Measurements from ENCODE around the gene MLLT1.

Gene MLLT1

DNA sequence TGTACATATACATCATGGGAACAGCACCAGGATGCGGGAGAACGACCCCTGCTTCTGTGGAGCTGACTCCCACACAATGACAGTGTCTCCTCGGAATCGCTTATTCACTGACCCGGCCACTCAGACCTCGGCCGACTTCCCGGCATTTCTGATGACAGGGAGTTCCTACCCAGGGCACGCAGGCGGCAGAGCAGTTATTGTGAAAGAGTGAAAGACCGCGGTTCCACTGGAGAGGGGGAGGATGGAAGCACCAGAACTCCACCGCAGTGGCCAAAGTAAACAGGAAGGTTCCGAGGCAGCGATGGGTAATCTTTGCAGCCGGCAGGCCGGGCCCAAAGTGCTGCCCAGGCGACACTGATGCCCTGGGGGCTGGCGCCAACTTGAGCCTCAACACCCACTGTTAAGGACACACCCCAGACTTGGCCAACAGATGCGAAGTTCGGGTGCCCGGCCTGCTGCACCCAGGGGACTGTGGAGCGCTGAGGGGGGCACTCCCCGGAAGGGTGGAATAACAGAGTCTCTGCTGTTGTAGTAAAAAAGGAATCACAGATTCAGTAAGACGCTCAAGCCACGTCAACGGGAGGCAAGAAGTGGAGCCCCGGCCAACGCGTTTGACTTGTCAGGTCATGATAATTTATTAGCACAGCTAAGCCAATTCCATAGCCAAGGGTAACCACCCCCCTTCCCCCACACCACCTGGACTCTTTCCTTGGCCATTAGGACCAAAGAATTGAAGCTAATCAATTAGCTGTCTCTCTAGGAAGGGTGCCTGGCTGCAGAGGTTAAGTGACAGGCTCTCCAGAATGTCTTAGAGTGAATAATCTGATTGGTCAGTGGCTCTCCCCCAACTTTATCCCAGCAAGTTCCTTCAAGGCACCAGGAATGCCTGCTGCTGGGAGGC lies 5.8 kb downstream of the MLLT1 start:
- peak; percentile 66 for DNase-seq

DNA sequence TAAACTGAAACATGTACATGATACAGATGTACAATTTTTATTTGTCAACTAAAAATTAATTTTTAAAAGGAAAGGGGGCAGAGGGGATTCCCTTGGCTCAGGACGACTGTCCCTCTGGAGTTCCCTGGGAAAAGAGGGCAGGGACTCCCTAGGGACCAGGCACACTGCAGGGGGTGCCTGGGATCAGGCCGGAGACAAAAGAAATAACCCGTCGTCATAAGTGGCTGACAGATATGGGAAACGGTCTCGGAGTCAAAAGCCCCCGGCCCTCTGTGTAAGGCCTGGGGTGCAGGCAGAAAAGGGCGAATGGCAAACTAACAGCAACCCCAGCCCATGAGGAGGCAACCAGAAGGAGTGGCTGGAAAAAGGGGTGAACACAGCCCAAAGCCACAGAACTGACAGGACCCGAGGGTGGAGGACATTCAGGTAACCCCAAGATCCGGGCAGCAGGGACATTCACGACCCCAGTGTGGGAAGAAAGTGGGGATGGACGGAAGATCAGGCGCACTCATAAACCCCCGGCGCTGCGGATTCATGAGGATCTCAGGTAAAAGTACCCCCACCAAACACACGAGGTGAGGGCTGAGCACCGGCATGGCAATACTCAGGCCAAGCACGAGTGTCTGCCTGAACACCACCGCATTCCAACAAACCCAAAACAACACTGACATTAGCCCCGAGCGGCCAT lies 6.7 kb downstream of the MLLT1 start:
- no peak for DNase-seq

DNA sequence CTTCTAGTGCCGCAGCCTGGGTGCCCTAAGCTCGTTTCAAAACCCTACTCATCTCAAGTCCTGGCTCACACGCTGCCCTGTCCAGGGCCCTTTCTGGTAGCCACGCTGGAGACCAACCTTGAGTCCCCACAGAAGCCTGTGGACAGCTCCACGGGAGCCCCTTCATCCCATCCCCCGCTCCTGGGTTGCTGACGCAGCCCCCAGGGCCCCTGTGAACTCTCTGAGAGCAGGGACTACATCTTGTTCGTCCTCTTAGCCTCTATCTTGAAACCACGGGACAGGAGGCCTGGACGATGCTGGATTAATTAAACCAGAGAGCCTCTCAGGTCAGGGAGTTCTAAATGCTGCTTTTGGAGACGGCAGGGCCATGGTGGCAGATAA lies 7.4 kb downstream of the MLLT1 start:
- DNase-seq = no peak

DNA sequence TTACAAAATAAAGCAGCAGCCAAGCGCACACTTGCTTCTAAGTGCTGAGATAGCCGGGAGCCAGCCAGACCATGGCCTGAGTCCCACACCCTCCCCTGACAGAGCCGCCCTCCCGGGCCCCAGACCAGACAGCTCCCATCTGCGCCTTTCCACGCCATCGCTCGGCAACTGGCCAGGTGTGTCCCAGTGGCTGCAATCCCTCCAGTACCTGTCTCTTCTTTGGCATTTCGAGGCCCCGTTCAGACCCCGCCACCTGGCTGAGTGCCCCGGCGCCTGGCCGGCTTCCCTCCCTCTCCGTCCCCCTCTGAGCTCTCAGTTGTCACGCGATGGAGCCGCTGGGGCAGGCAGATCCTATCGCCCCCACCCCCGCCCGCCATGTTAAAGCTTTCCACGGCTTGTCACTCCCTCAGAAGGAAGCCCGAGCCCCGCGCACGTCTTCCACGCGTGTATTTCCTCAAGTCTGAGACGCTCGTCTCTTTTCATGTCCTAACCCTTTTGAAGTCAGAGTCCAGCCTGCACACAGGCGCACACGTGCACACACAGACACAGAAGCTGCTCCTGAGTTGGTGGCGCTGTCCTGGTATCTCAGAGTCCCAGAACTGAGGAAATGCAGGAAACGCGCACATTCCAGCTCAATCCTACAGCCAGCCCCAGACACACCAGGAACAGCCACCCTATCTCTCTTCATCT lies 7.9 kb downstream of the MLLT1 start:
- peak; percentile 71 for DNase-seq

DNA sequence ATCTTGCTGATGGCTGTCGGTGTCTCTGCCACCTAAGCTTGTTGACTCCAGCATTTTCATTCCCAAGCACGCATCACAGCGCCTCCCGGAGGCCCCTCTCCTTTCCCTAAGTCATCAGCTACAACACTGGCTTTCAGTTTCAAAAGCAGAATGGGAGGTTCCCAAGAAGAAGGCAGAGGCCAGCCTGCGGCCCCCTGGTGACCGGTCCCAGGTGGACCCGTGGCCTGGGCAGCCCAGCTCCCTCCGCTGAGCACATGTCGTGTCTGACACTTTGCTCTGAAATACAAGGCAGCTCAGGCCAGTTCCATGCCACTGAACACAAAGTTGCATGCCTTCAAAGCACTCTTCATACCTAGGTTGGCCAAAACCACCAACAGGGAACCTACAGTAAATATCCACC lies 8.5 kb downstream of the MLLT1 start:
- DNase-seq = no peak

DNA sequence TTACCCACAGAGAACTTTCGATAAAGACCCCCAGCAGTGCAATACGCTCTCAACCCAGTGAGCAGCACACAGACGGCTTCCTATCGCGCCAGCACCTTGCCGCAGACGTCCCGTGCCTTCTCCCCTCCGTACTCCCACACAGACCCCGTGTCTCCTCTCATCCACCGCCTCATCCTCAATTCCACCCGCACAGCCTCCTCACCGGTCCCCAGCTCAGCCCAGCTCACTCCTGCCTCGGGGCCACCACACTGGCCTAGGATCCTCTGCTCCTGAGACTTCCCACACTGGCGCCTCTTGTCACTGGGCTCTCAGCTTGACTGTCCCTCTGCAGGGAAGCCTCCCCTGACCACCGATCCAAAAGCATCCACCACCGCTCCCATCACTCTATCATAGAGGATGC lies 9.0 kb downstream of the MLLT1 start:
- DNase-seq = no peak

DNA sequence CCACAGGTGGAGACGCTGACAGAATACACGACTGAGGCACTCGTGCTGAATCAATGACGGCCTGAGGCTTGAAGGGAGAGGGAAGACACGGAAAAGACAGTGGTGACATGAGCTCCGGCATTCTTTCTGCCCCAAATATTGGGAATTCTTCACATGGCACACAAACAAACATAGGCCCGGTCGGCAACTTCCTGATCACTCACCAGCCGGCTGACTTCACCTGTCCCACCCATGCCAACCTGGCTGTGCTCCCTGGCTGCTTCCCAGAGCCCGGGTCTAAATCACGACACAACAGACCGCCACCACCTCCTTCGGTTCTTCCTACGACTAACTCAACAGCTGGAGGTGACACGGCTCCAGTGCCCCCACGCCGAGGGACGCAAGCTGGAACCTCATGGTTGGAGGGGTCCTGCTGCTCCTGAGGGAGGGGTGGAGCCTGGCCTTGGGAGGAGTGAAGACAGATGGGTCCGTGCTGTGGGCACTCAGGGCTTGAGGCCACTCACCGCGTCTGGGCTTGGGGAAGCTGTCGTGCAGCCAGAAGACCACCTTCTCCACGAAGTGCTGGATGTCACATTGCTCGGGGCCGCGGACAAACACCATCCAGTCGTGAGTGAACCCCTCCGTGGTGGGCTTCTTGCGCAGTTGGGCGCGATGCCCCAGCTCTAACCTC lies 9.6 kb downstream of the MLLT1 start:
- no peak for DNase-seq

DNA sequence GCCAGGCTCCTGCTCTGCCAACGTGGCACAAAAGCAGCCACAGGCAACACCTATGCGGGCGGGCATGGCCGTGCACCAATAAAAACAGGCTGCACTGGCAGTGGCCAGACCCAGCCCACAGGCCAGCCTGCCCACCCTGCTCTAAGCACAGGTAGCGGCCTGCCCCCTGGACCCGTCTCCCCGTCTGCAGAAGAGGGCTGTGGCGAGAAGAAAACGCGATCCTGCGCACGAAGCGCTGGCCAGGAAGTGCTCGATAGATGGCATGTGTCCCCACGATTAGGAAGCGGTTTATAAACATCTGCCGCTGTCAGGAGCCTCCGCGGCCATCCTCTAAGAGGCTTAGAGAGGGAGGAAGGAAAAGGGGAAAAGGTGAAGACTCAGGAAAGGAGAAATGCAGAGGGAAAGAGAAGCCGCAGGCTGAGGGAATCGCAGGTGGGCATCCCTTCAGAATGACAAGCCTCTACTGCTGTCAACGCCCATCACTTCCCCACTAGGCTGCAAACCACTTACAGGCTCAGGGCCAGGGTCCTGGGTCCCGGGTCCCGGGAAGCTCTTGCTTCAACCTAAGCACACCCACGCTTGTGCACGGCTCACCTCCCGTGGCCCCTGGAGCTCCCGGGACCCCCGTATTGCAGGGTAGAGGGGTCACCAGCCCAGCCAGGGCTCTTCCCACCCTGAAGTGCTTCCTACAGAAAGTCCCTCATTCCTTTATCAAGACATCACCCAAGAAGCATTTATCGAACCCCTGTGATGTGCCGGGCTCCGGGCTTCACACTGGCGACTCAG lies 10.5 kb downstream of the MLLT1 start:
- DNase-seq = no peak

DNA sequence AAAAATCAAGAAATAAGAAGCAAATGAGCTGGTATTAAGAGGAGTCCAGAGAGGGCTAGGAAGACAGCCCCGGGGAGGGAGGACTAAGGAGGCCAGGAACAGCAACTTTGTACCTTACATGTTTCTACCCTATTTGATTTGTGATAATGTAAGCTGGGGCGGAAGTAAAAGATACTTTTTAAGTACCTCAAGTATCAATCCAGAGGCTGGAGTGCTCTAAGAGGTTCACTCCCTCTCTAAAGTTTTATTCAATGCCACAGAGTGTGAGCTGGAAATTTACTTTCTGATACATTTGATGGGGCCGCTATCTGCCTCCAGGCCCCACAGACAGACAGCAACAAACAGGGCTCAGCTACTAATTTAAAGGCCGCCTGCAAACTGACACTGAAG lies 11.4 kb downstream of the MLLT1 start:
- no peak for DNase-seq

DNA sequence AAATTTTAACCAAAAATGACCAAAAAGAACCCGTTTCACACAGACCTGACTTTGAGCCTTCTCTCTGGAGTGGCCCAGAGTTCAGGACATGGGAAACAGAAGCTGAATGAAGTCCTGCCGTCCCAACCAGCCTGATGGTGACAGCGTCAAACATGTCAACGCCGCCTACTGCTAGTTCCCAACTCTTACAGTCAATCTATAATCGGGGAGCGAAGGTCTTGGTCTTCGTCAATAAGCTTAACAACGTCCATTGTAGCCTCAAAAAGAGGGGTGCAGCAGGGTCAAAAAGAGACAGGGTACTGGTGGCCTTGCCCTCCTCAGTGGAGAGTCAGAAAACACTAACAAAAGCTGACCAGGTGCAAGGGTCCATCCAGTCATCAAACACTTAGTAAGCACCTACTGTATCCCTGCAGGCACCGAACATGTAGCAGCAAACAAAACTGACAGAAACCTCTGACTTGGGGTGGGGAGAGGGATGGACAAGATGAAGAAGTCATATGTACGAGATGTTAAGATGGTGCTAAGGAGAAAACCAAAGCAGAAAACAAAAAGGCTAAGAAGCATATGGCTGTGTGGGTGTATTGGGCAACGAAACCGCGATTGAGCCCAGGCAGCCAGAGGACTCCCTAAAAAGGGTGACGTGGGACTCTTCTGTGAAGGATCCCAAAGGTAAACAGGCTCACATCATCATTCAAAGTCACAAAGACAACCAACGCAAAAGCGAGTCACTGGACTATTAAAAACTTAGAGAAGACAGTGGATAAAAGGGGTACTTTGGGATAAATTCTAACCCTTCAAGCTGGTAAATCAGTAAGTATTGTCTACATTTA lies 12.0 kb downstream of the MLLT1 start:
- DNase-seq = no peak

DNA sequence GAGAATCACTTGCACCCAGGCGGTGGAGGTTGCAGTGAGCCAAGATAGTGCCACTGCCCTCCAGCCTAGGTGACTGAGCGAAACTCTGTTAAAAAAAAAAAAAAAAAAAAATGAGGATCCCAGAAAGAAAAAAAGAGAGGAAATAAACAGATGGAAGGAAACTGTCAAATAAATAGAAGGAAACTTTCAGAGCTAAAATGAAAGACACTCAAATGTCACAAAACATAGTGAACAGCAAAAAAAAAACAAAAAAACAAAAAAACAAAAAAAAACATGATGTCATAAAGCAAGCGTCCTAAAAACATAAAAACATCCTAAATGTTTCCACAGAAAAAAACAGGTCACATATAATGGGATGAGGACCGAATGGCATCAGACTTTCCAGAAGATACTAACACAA lies 15.0 kb downstream of the MLLT1 start:
- no peak for DNase-seq

DNA sequence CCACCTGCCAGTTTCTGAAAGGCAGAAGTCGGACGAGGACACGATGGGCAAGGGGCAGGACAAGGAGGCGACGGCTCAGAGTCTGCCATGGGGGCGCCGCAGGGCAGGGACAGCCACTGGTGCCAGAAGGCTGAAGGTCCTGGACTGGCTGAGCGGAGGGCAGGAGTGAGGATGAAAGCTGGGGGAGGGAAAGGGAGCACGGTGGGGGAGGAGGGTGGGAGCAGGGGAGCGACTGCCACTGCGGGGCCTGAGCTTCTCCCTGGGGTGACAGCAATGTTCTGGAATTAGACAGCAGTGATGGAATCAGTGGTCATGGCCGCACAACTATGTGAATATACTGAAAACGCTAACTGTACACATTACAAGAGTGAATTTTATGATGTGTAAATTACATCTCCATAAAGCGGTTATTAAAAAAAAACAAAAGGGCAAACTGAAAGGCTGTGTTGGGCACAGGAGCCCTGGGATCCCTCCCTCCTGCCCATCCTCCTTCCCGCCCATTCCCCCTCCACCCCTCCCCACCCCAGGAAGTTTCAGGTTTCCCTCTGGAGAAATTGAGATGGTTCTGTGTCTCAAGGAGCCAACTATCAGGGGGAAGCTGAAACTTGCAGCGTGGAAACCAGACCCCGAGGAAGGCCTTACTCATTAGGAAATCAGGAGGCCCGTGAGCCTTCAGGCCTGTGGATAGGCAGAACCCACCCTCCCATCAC lies 15.9 kb downstream of the MLLT1 start:
- no peak for DNase-seq

DNA sequence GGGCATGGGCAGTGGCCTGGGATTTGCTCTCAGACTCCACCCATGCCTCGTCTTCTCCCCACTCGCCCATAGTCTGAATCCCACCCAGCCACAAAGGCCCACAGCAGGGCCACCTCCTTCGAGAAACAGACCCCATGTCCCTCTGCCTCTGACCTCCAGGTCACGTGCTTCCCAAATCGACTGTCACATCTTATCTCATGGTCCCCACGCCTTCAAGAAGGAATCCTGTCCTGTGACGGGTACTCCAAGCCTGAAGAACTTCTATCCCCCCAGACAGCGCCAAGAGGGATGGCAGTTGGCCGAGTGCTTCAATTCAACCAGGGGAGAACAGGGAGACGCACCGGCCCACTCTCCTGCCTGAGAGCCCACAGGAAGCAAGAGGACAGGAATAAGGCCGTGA lies 16.5 kb downstream of the MLLT1 start:
- DNase-seq = no peak

DNA sequence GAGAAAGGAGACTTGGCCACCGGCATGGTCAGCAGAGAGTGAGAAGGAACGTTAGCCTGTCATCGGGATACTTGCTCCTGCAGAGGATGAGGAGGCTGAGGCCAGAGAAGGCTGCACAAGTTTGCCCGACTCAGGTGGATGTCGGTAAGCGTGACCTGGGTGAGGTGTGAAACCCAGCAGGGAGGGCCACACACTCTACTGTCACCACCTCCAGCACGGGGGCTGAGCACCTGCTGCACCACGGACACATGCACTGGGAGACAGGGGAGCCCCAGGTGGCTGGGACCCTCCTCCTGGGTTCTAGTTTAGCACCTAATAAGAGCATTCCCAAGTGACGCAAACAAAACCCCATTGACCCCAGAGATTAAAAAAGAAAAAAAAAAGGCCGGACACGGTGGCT lies 17.3 kb downstream of the MLLT1 start:
- no peak for DNase-seq

DNA sequence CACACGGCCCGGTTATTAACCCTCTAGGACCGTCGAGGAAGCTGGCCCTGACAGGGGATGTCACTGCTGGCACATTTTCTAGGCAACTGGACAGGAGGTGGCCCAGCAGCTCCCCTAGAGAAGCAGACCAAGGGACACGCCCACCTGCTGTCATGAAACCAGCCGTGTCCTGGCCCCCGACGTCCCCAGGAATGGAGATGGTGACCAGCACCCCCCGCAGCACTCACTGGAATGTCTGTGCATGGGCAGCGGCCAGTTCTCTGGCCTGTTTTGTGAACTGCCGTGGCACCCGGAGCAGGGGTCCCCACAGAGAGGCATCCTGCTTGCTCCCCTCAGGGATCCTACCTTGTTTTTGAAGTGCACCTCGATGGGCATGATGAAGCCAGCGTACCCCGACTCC lies 17.9 kb downstream of the MLLT1 start:
- DNase-seq = no peak

DNA sequence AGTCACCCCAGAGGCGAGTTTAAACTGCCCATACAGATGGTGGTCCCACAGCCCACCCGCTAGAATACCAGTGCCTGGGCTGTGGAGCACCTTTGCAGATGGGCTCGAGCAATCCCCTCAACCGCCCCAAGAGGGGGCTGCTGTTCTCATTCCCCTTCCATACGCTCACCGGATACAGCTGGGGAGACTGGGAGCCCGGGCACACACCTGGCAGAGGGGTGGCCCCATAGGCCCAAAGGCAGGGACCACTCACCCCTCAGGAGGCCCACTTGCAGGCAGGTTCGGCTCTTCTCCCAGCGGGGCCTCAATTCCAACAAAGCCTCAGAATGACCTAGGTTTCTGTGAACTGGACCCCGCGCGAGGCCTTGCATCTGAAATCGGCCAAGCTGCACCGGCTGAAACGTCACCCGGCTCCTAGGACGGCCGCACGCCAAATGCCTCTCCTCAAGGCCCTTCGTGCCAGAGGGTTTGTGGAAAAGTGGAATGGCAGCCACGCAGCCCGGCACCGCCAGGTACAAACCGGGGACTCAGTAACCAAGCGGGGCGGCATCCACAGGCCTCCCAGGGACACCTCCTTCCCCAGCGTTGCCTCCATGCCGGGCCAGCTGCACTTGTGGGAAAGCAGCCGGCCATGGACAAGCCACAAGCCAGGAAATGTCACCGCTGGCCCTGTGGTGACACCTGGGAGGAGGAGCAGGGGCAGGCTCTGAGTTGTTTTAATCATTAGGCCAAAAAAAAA lies 18.7 kb downstream of the MLLT1 start:
- no peak for DNase-seq

DNA sequence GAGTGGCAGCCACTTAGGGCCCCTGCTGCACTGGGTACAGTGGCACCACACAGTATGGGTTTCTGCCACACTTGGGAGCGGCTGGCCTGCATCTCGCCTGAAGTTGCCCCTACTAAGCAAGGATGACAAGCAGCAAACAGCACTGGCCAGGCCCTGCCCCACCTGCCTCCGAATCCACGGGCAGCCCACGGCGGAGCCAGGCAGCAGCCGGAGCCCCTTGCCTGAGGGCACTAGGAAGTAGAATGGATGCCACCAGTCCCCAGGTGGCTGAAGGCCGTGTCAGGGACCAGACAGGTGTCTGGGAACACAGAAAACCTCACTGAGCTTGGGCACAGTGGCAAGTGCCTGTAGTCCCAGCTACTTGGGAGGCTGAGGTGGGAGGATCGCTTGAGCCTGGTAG lies 19.4 kb downstream of the MLLT1 start:
- no peak for DNase-seq

DNA sequence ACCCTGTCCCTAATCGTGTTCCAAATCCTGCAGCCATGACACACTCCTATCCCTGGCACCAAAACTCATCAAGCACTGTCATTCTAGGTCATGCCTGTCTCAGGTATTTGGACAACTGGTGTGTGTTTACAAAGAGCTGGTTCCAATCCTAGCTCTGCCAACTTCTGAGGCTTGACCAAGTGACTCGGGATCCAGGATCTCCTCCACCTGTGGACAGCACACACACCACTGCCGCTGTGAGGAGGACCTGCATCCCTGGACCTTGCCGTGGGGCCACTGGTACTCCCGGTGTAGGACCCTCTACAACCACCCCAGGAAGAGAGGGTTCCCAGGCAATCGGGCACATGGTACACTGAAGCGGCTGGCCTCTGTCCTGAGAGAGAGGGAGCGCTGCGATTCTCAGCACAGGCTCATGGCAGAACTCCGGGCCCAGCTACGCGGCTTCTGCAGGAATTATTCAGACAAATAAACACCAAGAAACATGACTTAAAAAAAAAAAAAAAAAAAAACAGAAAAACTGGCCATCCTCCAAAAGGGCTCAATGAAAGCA lies 20.4 kb downstream of the MLLT1 start:
- no peak for DNase-seq

DNA sequence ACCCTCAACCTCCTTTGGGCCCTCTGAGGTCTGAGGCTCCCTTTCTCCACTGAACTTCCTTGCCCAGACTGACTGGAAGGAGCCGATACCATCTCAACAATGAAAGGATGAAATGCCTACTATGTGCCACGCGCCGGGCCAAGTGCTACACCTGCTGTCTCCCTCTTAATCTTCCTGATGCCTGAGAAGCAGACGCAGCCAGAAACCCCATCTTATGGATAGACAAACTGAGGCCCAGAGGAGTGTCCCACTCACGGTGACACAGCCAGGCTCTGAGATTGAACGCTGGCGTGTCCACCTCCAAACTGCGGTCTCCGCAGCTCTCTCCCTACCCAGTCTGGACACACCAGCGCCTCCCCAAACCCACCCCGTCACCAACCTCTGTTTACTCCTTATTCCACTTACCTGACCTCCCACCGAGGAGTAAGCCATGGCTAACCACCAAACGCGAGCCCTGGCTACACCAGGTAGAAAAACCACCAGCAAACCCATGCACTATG lies 20.9 kb downstream of the MLLT1 start:
- DNase-seq = no peak

Data from fibroblast of skin of back (primary cell).